NCI-H345 treated with DMSO at 0.1 percent for 48 hours (cell line): ENCODE results near the gene WFDC10B.
"Not testable (repeated sequence)": the region's sequence is repeated elsewhere in the genome, so short reads cannot be mapped to it uniquely, and the experiment has no call there.

Experiments used
- DNase-seq: peaks from one replicate; lab custom pipeline; 2025; ENCODE audit not compliant: unreplicated experiment; lab: John Stamatoyannopoulos, UW

The WFDC10B gene

GRCh38 chr20:45704969-45705637 is at the start of gene WFDC10B:
Gene WFDC10B, minus strand, starts transcription at chr20:45705019. Its CDS starts 19,027 bp downstream, at chr20:45685992.
- no peak for DNase-seq

DNA sequence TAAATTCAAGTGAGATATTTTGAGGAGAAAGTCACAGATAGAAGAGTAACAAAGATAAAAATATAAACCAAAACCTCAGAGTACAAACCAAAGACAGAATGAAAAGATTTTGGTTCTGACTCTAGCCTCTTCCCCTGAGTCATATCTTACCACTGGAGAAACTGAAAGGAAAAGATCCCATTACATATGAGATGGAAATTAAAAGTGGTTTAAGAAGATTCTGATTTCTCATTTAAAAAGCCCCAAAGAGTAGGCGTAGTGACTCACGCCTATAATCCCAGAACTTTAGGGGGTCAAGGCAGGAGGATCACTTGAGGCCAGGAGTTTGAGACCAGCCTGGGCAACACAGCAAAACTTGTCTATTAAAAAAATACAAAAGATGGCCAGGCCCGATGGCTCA is 47.9 kb upstream of the WFDC10B start:
- DNase-seq, result no peak

DNA sequence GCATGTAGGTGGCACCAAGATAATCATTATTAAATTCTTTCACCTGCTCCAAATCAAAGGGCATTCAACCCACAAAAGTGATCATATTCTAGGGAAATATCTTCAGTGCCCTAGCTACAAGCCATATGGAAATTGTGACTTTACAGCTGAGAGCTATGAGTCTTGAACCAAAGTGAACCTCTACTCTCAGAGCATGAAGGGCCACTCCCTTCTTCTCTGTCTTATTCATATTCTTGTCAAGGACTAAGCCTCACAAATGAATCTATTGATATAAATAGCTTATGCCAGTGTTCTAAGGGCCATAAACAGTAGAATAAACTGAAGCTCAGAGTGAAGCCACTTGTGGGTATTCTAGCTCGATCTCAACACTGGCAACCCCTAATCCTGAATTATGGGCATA is 46.9 kb upstream of the WFDC10B start:
- DNase-seq, result no peak

DNA sequence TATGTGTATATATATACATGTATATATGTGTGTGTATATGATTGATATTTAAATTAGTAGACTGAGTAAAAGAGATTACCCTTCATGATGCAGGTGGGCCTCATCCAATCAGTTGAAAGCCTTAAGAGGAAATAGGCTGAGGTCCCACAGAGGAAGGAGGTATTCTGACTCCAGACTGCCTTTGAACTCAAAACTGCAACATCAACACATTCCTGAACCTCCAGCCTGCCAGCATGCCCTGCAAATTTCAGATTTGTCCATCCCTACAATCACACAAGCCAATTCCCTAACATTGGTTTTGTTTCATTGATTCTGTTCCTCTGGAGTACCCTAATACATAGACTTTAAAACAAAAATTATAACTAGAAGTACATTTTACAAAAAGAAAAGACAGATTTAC is 40.2 kb upstream of the WFDC10B start:
- no peak for DNase-seq

DNA sequence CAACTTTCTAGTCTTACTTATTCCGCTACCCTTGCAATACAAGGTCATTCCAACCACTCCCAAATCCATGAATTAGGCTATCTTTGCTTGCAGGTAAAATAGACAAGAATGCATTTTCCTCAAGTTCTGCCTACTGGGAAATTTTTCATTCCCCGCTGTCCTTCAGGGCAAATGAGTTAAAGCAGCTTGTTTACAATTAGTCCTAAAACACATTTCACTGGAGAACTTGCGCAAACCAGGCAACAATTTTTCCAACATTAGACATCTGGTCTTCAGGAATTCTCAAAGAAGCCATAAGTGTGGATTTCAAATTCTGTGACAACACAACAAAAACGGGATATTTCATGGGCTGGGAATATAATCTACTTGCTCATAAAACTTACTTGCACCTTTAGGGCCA is 37.8 kb upstream of the WFDC10B start:
- no peak for DNase-seq

GRCh38 chr20:45735988-45736387 is 31.2 kb upstream of the WFDC10B start:
- DNase-seq, result no peak

- DNase-seq, result no peak
These were observed 30.7 kb upstream of the WFDC10B start for GRCh38 chr20:45735552-45735951.

DNA sequence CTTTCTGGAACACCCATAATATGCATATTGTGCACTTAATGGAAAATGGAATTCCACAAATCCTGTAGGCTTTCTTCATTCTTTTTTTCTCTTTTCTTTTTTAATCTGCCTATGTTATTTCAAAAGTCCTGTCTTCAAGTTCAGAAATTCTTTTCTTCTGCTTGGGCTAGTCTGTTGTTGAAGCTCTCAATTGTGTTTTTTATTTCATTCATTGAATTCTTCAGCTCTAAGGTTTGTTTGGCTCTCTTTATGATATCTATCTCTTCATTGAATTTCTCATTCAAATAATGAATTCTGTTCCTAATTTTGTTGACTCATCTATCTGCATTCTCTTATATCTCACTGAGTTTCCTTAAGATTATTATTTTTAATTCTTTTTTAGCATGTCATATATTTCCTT is 27.4 kb upstream of the WFDC10B start:
- no peak for DNase-seq

- no peak for DNase-seq
These were observed 22.2 kb upstream of the WFDC10B start for GRCh38 chr20:45727044-45727443.

- DNase-seq, result no peak
These were observed 20.3 kb upstream of the WFDC10B start for GRCh38 chr20:45725134-45725533.

- no peak for DNase-seq
These were observed 17.2 kb upstream of the WFDC10B start, which contains the start of gene SPINT4 for GRCh38 chr20:45722047-45722446. Gene SPINT4, plus strand, starts transcription at chr20:45722347. Its CDS starts 21 bp downstream, at chr20:45722368.

DNA sequence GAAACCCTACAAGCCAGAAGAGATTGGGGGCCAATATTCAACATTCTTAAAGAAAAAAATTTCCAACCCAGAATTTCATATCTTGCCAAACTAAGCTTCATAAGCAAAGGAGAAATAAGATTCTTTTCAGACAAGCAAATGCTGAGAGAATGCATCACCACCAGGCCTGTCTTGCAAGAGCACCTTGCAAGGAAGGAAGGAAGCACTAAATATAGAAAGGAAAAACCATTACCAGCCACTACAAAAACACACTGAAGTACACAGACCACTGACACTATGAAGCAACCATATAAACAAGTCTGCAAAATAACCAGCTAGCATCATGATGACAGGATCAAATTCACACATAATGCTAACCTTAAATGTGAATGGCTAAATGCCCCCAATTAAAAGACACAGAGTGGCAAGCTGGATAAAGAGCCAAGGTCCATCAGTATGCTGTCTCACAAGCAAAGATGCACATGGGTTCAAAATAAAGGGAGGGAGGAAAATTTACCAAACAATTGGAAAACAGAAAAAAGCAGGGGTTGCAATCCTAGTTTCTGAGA is 11.4 kb upstream of the WFDC10B start:
- DNase-seq, result not testable (repeated sequence)

DNA sequence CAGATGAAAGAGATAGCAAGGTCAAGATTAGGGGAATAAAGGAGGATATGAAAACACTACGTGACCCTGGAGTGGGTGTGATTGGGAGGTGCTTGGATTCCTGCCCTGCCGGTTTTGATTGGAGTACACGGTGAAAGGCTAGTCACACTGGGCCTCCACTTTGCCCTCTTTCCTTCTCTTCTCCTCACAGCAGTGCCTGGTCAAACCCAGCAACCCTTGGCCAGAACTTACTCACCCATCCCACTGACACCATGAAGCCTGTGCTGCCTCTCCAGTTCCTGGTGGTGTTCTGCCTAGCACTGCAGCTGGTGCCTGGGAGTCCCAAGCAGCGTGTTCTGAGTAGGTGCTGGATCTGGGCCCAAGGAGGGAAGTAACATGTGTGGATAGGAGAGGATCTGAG is 2.9 kb downstream of the WFDC10B start, which contains the start of gene WFDC13:
Gene WFDC13, plus strand, starts transcription at position 166 of the 400 bp plus-strand sequence. Its CDS starts 86 bp downstream, at position 252.
- no peak for DNase-seq

DNA sequence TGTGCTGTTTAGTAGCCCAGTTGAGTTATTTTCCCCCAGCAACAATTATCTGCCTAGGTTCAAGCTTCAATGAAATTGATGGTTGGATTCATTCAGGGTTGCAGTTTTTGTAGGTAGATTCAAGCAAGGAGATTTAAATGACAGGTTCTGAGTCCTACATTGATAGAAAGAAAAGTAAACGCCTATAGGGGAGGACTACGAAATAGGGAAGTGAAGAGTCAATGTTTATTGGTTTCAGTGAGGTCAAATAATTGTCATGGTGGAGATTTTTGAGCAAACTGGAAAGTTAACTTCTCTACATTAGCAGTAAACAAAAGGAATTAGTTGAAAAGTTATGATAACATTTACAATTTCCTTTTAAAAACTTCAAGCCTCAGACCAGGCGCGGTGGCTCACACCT is 3.7 kb downstream of the WFDC10B start:
- DNase-seq, result no peak

DNA sequence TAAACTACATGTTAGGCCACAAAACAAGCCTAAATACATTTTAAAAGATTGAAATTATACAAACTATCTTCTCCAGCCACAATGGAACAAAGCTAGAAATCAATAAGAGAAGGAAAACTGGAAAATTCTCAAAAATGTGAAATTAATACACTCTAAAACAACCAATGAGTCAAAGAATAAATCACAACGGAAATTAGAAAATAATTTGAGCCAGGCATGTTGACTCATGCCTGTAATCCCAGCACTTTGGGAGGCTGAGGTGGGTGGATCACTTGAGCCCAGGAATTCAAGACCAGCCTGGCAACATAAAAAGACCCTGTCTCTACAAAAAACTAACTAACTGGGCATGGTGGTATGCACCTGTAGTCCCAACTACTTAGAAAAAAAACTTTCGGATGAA is 9.3 kb downstream of the WFDC10B start:
- no peak for DNase-seq

DNA sequence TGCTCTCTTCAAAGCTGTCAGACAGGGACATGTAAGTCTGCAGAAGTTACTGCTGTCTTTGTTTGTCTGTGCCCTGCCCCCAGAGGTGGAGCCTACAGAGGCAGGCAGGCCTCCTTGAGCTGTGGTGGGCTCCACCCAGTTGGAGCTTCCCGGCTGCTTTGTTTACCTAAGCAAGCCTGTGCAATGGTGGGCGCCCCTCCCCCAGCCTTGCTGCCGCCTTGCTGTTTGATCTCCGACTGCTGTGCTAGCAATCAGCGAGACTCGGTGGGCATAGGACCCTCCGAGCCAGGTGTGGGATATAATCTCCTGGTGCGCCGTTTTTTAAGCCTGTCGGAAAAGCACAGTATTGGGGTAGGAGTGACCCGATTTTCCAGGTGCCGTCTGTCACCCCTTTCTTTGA is 11.5 kb downstream of the WFDC10B start:
- DNase-seq, result not testable (repeated sequence)

DNA sequence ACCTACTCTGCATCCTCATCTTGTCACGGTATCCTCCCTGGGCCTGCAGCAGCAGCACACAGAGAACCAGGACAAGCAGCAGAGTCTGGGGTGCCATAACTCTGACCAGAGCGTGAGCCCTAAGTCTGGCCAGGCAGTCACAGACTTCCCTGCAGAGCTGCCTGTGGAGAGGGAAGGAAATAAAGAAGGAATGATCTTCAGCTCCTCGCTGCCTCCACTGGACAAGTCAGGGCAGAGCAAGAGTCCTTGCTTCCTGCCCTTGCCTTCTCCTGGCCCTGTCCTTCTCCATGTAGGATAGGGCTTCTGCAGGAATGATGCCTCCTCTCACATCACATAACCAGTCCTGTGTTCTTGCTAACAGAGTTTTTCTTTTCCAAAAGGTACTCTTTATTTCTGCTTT is 18.9 kb downstream of the WFDC10B start:
- DNase-seq, result no peak

DNA sequence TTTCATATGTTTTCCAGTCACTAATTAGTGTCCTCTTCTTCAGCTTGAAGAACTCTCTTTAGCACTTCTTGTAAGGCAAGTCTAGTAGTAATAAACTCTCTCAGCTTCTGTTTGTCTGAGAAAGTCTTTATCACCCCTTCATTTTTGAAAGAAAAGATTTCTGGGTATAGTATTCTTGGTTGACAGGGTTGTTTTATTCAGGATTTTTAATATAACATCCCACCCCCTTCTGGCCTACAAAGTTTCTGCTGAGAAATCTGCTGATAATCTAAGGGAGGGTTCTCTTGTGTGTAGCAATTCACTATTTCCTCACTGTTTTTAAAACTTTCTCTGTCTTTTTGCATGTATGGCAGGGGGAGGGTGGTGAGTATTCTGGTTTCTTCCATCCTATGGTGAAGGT is 25.2 kb downstream of the WFDC10B start:
- DNase-seq, result no peak

GRCh38 chr20:45672765-45673164 is 32.1 kb downstream of the WFDC10B start:
- DNase-seq, result no peak

DNA sequence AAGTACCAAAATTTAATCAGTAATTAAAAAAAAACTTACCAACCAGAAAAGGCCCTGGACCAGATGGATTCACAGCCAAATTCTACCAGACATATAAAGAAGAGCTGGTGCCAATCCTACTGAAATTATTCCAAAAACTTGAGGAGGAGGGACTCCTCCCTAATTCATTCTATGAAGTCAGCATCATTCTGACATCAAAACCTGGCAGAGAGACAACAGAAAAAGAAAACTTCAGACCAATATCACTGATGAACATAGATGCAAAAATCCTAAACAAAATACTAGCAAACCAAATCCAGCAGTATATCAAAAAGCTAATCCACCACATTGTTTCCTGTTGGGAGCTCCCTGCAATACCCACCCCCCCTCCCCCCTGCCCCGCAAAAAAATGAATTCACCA is 34.7 kb downstream of the WFDC10B start, which contains the start of gene WFDC11:
Gene WFDC11, minus strand, starts transcription at position 101 of the 400 bp plus-strand sequence. CDS start 19,639 bp downstream, outside the sequence.
- no peak for DNase-seq

- not testable (repeated sequence) for DNase-seq
These were observed 47.8 kb downstream of the WFDC10B start for GRCh38 chr20:45657038-45657437.

DNA sequence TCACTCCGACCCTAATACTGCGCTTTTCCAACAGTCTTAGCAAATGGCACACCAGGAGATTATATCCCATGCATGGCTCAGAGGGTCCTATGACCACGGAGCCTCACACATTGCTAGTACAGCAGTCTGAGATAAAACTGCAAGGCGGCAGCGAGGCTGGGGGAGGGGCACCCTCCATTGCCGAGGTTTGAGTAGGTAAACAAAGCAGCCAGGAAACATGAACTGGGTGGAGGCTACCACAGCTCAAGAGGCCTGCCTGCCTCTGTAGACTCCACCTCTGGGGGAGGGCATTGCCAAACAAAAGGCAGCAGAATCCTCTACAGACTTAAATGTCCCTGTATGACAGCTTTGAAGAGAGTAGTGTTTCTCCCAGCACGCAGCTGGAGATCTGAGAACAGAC is 53.1 kb downstream of the WFDC10B start:
- DNase-seq, result peak; percentile 11
